IMR-90 (cell line): ENCODE results near the gene CAPN7. TPM values are rescaled to one million over a fixed set of nuclear protein-coding genes. Genes with fewer than 3 reads are reported as not detected.

ENCODE experiments used
- ATAC-seq: fragments of 200-7000 bp; cut with Tn5 transposase; 2 replicates; pipeline ENCODE4 v1.9.1; 2020; ENCODE audit warnings: low read depth, mild to moderate bottlenecking, moderate library complexity
- BruUV-seq: library from RNA; stranded (reverse); fragments of 400-500 nt; replicated peaks from 2 replicates; lab custom pipeline; 2021; lab: Mats Ljungman, UMichigan
- CTCF ChIA-PET: fragments of 300-600 bp; formaldehyde crosslinking; extraction: SDS; loops from one replicate; lab custom pipeline; 2021; ENCODE audit warnings: antibody characterized with exemption; lab: Yijun Ruan, JAX
- POLR2A ChIA-PET: fragments of 300-600 bp; sonication (Branson Sonifier 250); formaldehyde crosslinking; loops from one replicate; lab custom pipeline; 2022; ENCODE audit warnings: antibody characterized with exemption; ENCODE audit not compliant: unreplicated experiment; lab: Charles Lee
- DNase-seq: peaks from one replicate; pipeline ENCODE4 v3.0.0; 2013
- H2AFZ ChIP-seq: replicated peaks from 2 replicates; pipeline ENCODE3; 2013; ENCODE audit warnings: low read length, mild to moderate bottlenecking; ENCODE audit not compliant: poor library complexity
- H2AK5ac ChIP-seq: 2 replicates; pipeline ENCODE4 v1.6.1; 2013; ENCODE audit warnings: low read depth, low read length, inconsistent platforms
- H2AK9ac ChIP-seq: replicated peaks from 2 replicates; pipeline ENCODE3; 2013; ENCODE audit warnings: mild to moderate bottlenecking, low read depth, low read length, moderate library complexity; ENCODE audit not compliant: poor library complexity
- H2BK120ac ChIP-seq: 2 replicates; pipeline ENCODE4 v1.6.1; 2013; ENCODE audit warnings: low read depth, low read length, inconsistent platforms
- H2BK15ac ChIP-seq: 3 replicates; pipeline ENCODE4 v1.6.1; 2013; ENCODE audit warnings: low read depth, low read length, inconsistent platforms
- H2BK20ac ChIP-seq: 2 replicates; pipeline ENCODE4 v1.6.1; 2013; ENCODE audit warnings: low read depth, mild to moderate bottlenecking, inconsistent platforms, low read length, moderate library complexity
- H2BK5ac ChIP-seq: 2 replicates; pipeline ENCODE4 v1.6.1; 2013; ENCODE audit warnings: mild to moderate bottlenecking, low read depth, low read length, inconsistent platforms; ENCODE audit not compliant: poor library complexity, severe bottlenecking
- H3K14ac ChIP-seq: replicated peaks from 2 replicates; pipeline ENCODE4 v1.6.1; 2013; ENCODE audit warnings: low read depth, low read length, inconsistent platforms
- H3K18ac ChIP-seq: 2 replicates; pipeline ENCODE4 v1.6.1; 2013; ENCODE audit warnings: low read depth, low read length, control low read depth
- H3K23ac ChIP-seq: 2 replicates; pipeline ENCODE4 v1.6.1; 2013; ENCODE audit warnings: low read depth, low read length, inconsistent platforms
- H3K27ac ChIP-seq: 2 replicates; pipeline ENCODE4 v1.5.1; 2013; ENCODE audit warnings: mild to moderate bottlenecking, control low read depth, low read length; ENCODE audit not compliant: insufficient read depth
- H3K27me3 ChIP-seq: 2 replicates; pipeline ENCODE4 v1.6.1; 2013; ENCODE audit warnings: low read length; ENCODE audit not compliant: control insufficient read depth, insufficient read depth
- H3K36me3 ChIP-seq: 2 replicates; pipeline ENCODE4 v1.6.1; 2013; ENCODE audit warnings: low read length, mixed read lengths; ENCODE audit not compliant: control insufficient read depth, insufficient read depth
- H3K4ac ChIP-seq: 2 replicates; pipeline ENCODE4 v1.6.1; 2013; ENCODE audit warnings: low read depth, low read length, inconsistent platforms
- H3K4me1 ChIP-seq: 2 replicates; pipeline ENCODE4 v1.6.1; 2013; ENCODE audit warnings: low read length, mixed read lengths; ENCODE audit not compliant: control insufficient read depth, insufficient read depth
- H3K4me2 ChIP-seq: 2 replicates; pipeline ENCODE4 v1.6.1; 2013; ENCODE audit warnings: low read depth, mild to moderate bottlenecking, control low read depth, low read length, moderate library complexity
- H3K4me3 ChIP-seq: 2 replicates; pipeline ENCODE4 v1.5.1; 2013; ENCODE audit warnings: low read depth, mild to moderate bottlenecking, control low read depth, low read length, moderate library complexity; ENCODE audit not compliant: insufficient read depth
- H3K56ac ChIP-seq: 2 replicates; pipeline ENCODE4 v1.6.1; 2013; ENCODE audit warnings: low read length, inconsistent platforms; ENCODE audit not compliant: insufficient read depth; ENCODE audit errors: extremely low read depth
- H3K79me1 ChIP-seq, 2 experiments: 2 replicates each; pipeline ENCODE4 v1.6.1; 2013; ENCODE audit warnings: low read length in 2 of 2, inconsistent platforms in 1 of 2, low read depth in 1 of 2
- H3K9ac ChIP-seq: 2 replicates; pipeline ENCODE4 v1.6.1; 2013; ENCODE audit warnings: low read depth, low read length, control low read depth
- H3K9me1 ChIP-seq: 2 replicates; pipeline ENCODE4 v1.6.1; 2013; ENCODE audit warnings: low read length, inconsistent platforms; ENCODE audit not compliant: insufficient read depth
- H3K9me3 ChIP-seq: 2 replicates; pipeline ENCODE4 v1.6.1; 2013; ENCODE audit warnings: low read length; ENCODE audit not compliant: control insufficient read depth, insufficient read depth
- H4K20me1 ChIP-seq: 2 replicates; pipeline ENCODE4 v1.6.1; 2013; ENCODE audit warnings: low read length, inconsistent platforms; ENCODE audit not compliant: insufficient read depth
- H4K5ac ChIP-seq: 2 replicates; pipeline ENCODE4 v1.6.1; 2013; ENCODE audit warnings: mild to moderate bottlenecking, low read depth, low read length, control low read depth
- H4K8ac ChIP-seq, 2 experiments: 2 replicates each; pipeline ENCODE4 v1.6.1; 2013; ENCODE audit warnings: low read depth in 2 of 2, low read length in 2 of 2, control low read depth in 1 of 2, inconsistent platforms in 1 of 2
- H4K91ac ChIP-seq: 2 replicates; pipeline ENCODE4 v1.6.1; 2013; ENCODE audit warnings: low read depth, low read length, inconsistent platforms; ENCODE audit not compliant: insufficient read depth
- BHLHE40 ChIP-seq: fragments of 150-350 bp; IDR thresholded peaks from 2 replicates; pipeline ENCODE4 v1.6.1; 2016; ENCODE audit warnings: mild to moderate bottlenecking, low read depth, low read length
- CEBPB ChIP-seq: IDR thresholded peaks from 2 replicates; pipeline ENCODE4 v1.6.1; 2012; ENCODE audit warnings: low read depth, low read length, improper control_type of control experiment
- CHD1 ChIP-seq: IDR thresholded peaks from 2 replicates; pipeline ENCODE4 v1.6.1; 2012; ENCODE audit warnings: low read depth, low read length, improper control_type of control experiment
- CTCF ChIP-seq: conservative IDR thresholded peaks from 2 replicates; pipeline ENCODE4 v1.5.1; 2012; ENCODE audit warnings: mild to moderate bottlenecking, low read depth, low read length, improper control_type of control experiment
- FOS ChIP-seq: fragments of 150-350 bp; IDR thresholded peaks from 2 replicates; pipeline ENCODE4 v1.6.1; 2016; ENCODE audit warnings: low read depth, low read length
- MAFK ChIP-seq: IDR thresholded peaks from 2 replicates; pipeline ENCODE4 v1.6.1; 2012; ENCODE audit warnings: low read depth, low read length, improper control_type of control experiment
- MAZ ChIP-seq: IDR thresholded peaks from 2 replicates; pipeline ENCODE4 v1.6.1; 2012; ENCODE audit warnings: low read depth, mild to moderate bottlenecking, low read length, improper control_type of control experiment, moderate library complexity, borderline replicate concordance
- NFE2L2 ChIP-seq: fragments of 150-350 bp; IDR thresholded peaks from 2 replicates; pipeline ENCODE4 v1.6.1; 2016; ENCODE audit warnings: low read depth, mild to moderate bottlenecking, low read length
- POLR2A ChIP-seq: IDR thresholded peaks from 2 replicates; pipeline ENCODE4 v1.6.1; 2012; ENCODE audit warnings: mild to moderate bottlenecking, low read depth, low read length
- RFX5 ChIP-seq: IDR thresholded peaks from 2 replicates; pipeline ENCODE4 v1.8.0; 2012; ENCODE audit warnings: low read depth, mild to moderate bottlenecking, low read length, moderate library complexity
- WGBS, 2 experiments: methylation state at CpG; one replicate each; pipeline versions ENCODE4 v1.1.5 to v1.1.7; 2013; ENCODE audit warnings: missing lambda C conversion rate in 2 of 2; ENCODE audit not compliant: insufficient read length in 1 of 2; ENCODE audit errors: extremely low coverage in 2 of 2; 5-methylcytosine and 5-hydroxymethylcytosine counted together
- dilution Hi-C: fragments of 300-500 bp; cut with HindIII; formaldehyde crosslinking; loops from one replicate; pipeline ENCODE4 v1.14.3; 2018; ENCODE audit warnings: low sequenced_read_pairs; ENCODE audit not compliant: unreplicated experiment
- in situ Hi-C: fragments of 300-500 bp; cut with MboI; formaldehyde crosslinking; loops from 3 replicates; pipeline ENCODE4 v1.14.3; 2019; ENCODE audit warnings: low sequenced_read_pairs, inconsistent platforms, mixed read lengths
- intact Hi-C: fragments of 100-400 bp; cut with micrococcal nuclease; formaldehyde crosslinking; loops from 2 replicates; pipeline ENCODE4 v1.10.0; 2022
- polyA plus RNA-seq, 3 experiments: library from polyadenylated mRNA; depleted of rRNA; stranded (reverse); fragments of >200 nt; gene quantifications; 2 replicates each; pipeline ENCODE4 v1.2.3, GENCODE V29; 2012; ENCODE audit warnings: low replicate concordance in 1 of 3
- total RNA-seq: library from RNA; depleted of rRNA; stranded (reverse); fragments of >200 nt; gene quantifications from 2 replicates; pipeline ENCODE4 v1.2.3, GENCODE V29; 2012
- TF ChIP-seq, protein P1 (sequence below): fragments of 150-350 bp; IDR thresholded peaks from 2 replicates; pipeline ENCODE4 v1.6.1; 2017; ENCODE audit warnings: mild to moderate bottlenecking, antibody characterized with exemption, low read length, low read depth

CAPN7 gene
- total and polyA plus RNA-seq, 2 of the 4 experiments (the other 2 are of a cell fraction): 14.5 to 21.3 TPM

DNA sequence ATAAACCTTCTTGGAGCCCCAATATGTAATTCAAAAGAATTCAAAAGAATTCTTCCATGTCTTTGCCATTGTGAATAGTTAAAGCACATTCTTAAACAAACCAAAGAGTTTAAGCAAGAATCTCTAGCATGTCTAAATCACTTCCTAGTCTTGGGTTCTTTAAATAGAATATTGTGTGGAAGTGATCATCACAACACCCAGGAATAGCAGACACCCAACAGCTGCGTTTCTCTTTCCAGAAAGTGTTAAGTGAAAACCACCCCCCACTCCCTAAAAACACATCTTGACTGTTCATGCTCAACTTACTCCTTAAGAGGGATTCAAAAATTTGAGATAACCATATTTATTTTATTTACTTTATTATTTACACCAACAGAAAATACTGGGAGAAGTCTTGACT lies 24.1 kb upstream of the CAPN7 start:
- Histone ChIP-seq H3K4me3 (no peak overlapping the region), H3K18ac (no peak overlapping the region), H4K8ac (no peak overlapping the region), H2BK15ac (no peak overlapping the region), H3K4me1 (no peaks in the 10 kb centered on the region), H3K23ac (no peak overlapping the region), H4K5ac (no peak overlapping the region), H3K9ac (no peak overlapping the region), H4K91ac (no peak overlapping the region), H3K56ac (no peak overlapping the region), H2AFZ (no peak overlapping the region), H3K9me1 (no peaks in the 10 kb centered on the region), H4K20me1 (no peaks in the 10 kb centered on the region), H3K4me2 (no peak overlapping the region), H3K14ac (no peak overlapping the region), H3K27me3 (peaks cover 22% of the 10 kb centered on the region), H2BK20ac (no peak overlapping the region), H2AK5ac (no peak overlapping the region), H2AK9ac (no peak overlapping the region), H3K9me3 (no peaks in the 10 kb centered on the region), H3K79me1 (no peaks in the 10 kb centered on the region), H2BK5ac (no peak overlapping the region), H2BK120ac (no peak overlapping the region), H3K27ac (no peak overlapping the region), H3K4ac (no peak overlapping the region), H3K36me3 (no peaks in the 10 kb centered on the region)
- dilution Hi-C loops (no loop called here), in situ Hi-C loops (no loop called here), intact Hi-C loops (no loop called here)
- no CpG with 5 or more reads among the region's 1 CpG for WGBS, 2 experiments
- no peak for DNase-seq
- TF ChIP-seq NFE2L2 (no peak), CEBPB (no peak), BHLHE40 (no peak), POLR2A (no peak), MAZ (no peak), RFX5 (no peak), CTCF (no peak), MAFK (no peak), CHD1 (no peak), FOS (no peak)
- TF ChIP-seq, protein P1, sequence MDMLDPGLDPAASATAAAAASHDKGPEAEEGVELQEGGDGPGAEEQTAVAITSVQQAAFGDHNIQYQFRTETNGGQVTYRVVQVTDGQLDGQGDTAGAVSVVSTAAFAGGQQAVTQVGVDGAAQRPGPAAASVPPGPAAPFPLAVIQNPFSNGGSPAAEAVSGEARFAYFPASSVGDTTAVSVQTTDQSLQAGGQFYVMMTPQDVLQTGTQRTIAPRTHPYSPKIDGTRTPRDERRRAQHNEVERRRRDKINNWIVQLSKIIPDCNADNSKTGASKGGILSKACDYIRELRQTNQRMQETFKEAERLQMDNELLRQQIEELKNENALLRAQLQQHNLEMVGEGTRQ: no peak
- ATAC-seq: no peak
- ChIA-PET POLR2A (no interaction called here), CTCF (interaction anchor here (1.3 kb wide), 1 partner anchor 21 kb away, joined by 3 read pairs; no protein-coding TSS in a partner anchor)
- no TSS peak for BruUV-seq
